Measurements from ENCODE around the gene UBE2G2.

Gene UBE2G2

DNA sequence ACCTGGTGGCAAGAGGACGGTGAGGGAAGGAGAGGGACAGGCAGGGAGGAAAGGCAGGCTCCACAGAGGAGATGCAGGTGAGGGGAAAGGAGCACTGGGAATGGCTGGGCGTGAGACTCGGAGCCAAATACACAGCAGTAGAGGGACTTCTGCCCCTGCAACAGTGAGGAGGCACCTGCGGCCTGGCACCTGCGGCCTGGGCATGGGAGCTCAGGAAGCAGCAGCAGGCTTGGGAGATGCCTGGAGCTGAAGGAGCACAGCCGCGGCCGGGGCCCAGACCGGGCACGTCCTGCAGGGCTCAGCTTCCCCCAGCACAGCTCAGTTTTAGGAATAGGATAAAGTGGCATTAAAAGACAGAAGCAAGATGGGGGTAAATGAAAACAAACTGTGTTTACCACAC, 69.4 kb downstream of the UBE2G2 start:
- no peaks in the 10 kb centered on the region for H3K36me3 Mint-ChIP-seq (ENCODE audit: low read depth)
- H3K9me3 Mint-ChIP-seq: no peaks in the 10 kb centered on the region
- H3K4me3 Mint-ChIP-seq: no peak overlapping the region
- H3K27me3 Mint-ChIP-seq: peaks cover 4% of the 10 kb centered on the region
- H3K4me1 Mint-ChIP-seq (ENCODE audit: low read depth): no peaks in the 10 kb centered on the region
- H3K27ac Mint-ChIP-seq: no peak overlapping the region

DNA sequence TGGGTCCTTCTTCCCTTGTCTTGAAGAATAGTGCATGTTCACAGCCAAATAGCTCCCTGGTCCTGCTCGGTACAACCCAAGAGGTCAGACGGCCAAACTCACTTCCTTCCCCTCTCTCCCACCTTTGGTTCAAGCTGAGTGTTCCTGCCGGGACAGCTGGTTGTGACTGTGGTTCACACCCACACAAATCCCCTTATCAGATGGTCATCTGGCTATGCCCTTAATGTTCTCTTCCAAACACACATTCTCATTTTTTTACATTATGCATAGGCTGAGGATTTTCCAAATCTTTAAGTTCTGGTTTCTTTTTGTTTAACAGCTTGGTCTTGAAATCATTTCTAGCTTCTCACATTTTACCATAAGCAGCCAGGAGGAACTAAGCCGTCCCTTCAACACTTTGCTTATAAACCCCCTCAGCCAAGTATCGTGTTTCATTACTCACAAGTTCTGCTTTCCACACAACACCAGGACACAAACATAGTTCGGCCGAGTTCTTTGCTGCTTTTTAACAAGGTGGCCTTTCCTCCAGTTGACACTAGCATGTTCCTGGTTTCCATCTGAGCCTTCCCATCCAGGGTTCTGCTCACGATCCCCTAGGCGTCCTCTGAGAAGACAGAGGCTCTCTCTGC, 70.6 kb downstream of the UBE2G2 start:
- H3K36me3 Mint-ChIP-seq (ENCODE audit: low read depth): no peaks in the 10 kb centered on the region
- H3K27me3 Mint-ChIP-seq: peaks cover 7% of the 10 kb centered on the region
- H3K9me3 Mint-ChIP-seq: no peaks in the 10 kb centered on the region
- H3K4me3 Mint-ChIP-seq: no peak overlapping the region
- H3K4me1 Mint-ChIP-seq (ENCODE audit: low read depth): no peaks in the 10 kb centered on the region
- H3K27ac Mint-ChIP-seq: no peak overlapping the region

DNA sequence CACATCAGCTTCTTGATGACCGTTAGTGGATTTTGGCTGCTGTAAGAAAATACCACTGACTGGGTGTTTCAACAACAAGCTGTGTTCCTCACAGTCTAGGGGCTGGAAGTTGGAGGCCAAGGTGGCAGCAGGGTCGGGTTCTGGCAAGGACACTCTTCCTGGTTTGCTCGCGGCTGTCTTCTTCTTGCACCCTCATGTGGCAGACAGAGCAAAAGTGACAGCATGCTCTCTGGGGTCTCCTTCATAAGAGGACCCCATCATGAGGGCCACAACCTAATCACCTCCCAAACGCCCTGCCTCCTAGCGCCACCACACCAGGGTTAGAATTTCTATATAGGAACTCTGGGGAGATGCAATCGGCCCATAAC, 71.6 kb downstream of the UBE2G2 start:
- Mint-ChIP-seq H3K4me1 (ENCODE audit: low read depth) (no peaks in the 10 kb centered on the region), H3K27me3 (peaks cover 14% of the 10 kb centered on the region), H3K36me3 (ENCODE audit: low read depth) (no peaks in the 10 kb centered on the region), H3K9me3 (no peaks in the 10 kb centered on the region), H3K27ac (no peak overlapping the region), H3K4me3 (no peak overlapping the region)

DNA sequence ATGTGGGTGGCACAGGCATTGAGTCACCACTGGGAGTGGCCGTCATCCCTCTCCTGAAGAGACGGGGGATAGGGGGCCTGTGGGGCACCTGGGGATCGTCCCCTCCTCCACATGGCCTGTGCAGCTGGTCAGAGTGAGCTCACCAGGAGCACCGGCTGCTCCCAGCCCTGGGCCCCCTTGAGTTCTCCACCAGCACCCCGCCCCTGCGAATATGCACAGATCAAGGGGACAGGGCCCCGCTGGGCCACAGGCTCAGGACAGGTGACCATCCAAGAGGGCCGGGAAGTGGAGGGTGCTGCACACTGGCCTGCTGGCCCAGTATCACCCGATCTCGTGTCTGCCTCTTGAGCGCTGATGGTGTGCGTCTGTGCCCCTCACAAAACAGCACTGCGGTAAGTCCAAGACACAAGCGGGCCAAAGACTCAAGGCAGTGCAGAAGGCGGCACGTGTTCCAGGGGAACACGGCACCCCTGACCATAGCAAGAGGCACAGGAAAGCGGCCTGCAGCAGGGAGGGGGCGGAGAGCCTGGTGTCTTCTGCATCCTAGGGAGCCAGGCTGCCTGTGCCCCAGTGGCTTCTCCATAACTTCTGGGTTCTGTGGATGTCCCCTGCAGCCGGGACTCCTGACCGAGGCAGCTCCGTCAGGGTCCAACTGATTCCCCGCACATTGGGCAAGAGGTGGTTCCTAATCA, 72.1 kb downstream of the UBE2G2 start:
- H3K4me3 Mint-ChIP-seq: no peak overlapping the region
- no peaks in the 10 kb centered on the region for H3K36me3 Mint-ChIP-seq (ENCODE audit: low read depth)
- no peak overlapping the region for H3K27ac Mint-ChIP-seq
- no peaks in the 10 kb centered on the region for H3K9me3 Mint-ChIP-seq
- H3K4me1 Mint-ChIP-seq (ENCODE audit: low read depth): no peaks in the 10 kb centered on the region
- peaks cover 16% of the 10 kb centered on the region for H3K27me3 Mint-ChIP-seq

DNA sequence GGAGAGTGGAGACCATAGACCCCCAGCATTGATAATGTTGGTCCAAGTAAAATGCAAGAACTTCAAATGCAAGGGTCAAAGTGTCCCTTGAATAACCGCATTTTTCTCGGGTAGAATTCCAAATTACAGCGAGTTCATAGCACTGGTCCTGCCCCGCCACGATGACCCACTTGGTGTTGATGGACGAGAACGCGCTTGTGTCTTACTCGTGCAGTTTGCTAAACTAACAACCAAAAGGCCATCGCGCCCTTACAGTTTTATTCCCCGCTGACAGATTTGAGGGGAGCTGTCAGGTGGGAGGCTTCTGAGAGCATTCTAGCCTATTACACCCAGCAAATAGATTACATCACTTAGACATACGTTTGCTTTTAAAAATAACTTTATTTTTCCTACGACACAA, 72.9 kb downstream of the UBE2G2 start:
- peaks cover 5% of the 10 kb centered on the region for H3K4me1 Mint-ChIP-seq (ENCODE audit: low read depth)
- H3K36me3 Mint-ChIP-seq (ENCODE audit: low read depth): no peaks in the 10 kb centered on the region
- H3K4me3 Mint-ChIP-seq: no peak overlapping the region
- peaks cover 21% of the 10 kb centered on the region for H3K27me3 Mint-ChIP-seq
- no peaks in the 10 kb centered on the region for H3K9me3 Mint-ChIP-seq
- no peak overlapping the region for H3K27ac Mint-ChIP-seq

DNA sequence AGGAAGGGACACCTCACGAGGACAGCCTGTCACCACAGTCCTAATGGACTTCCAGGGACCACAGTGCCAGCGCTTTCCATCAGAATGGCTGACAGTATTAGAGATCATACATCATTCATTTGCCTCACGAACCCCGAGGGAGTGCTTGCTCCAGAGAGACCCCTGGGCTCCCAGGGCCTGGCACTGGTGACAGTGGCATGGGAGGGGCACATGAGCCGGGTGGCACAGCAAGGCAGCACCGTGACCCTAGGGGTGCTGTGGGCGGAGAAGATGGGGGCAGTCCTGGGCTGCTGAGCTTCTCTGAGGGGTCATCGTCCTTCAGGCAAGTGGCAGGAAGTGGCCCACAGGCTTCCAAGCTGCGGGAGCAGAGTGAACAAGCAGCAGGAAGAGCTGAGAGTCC, 73.9 kb downstream of the UBE2G2 start:
- no peak overlapping the region for H3K4me3 Mint-ChIP-seq
- no peak overlapping the region for H3K27ac Mint-ChIP-seq
- no peaks in the 10 kb centered on the region for H3K9me3 Mint-ChIP-seq
- H3K36me3 Mint-ChIP-seq (ENCODE audit: low read depth): no peaks in the 10 kb centered on the region
- peaks cover 27% of the 10 kb centered on the region for H3K27me3 Mint-ChIP-seq
- peaks cover 12% of the 10 kb centered on the region for H3K4me1 Mint-ChIP-seq (ENCODE audit: low read depth)

DNA sequence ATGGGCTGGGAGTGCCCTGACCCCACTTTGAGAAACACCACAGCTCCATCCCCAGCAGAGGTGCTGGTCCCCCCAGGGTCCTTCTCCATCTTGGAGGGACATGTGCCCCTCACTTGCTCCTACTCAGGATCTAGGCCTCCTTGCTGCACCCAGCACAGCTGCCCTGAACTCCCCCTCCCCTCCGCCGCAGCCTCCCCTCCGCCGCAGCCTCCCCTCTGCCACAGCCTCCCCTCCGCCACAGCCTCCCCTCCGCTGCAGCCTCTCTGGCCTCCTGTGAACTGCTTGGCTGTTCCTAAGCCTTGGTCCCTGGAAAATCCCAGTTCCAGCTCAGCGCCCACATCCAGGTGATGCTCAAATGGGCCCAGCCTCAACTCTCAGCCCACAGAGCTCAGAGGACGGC, 74.3 kb downstream of the UBE2G2 start:
- peaks cover 15% of the 10 kb centered on the region for H3K4me1 Mint-ChIP-seq (ENCODE audit: low read depth)
- H3K9me3 Mint-ChIP-seq: no peaks in the 10 kb centered on the region
- peaks cover 31% of the 10 kb centered on the region for H3K27me3 Mint-ChIP-seq
- H3K4me3 Mint-ChIP-seq: no peak overlapping the region
- H3K36me3 Mint-ChIP-seq (ENCODE audit: low read depth): no peaks in the 10 kb centered on the region
- H3K27ac Mint-ChIP-seq: no peak overlapping the region

DNA sequence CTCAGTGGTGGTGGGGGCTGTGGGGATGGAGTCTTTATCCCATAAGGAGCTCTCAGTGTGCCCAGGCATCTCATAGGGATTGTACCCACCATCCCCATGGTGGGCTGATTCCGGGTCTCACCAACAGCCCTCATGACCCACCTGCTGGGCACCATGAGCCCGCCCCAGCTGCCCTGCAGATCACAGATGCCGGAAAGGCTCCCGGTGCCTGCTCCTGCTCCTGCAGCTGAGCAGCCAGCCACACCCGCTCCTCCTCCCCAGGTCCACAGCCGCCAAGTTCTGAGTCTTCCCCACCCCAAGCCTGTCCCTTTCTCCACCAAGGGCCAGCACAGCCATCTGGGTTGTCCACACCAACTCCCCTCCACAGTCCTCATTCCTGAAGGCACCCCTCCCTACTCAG, 74.8 kb downstream of the UBE2G2 start:
- H3K36me3 Mint-ChIP-seq (ENCODE audit: low read depth): no peaks in the 10 kb centered on the region
- peaks cover 31% of the 10 kb centered on the region for H3K27me3 Mint-ChIP-seq
- H3K27ac Mint-ChIP-seq: no peak overlapping the region
- peaks cover 15% of the 10 kb centered on the region for H3K4me1 Mint-ChIP-seq (ENCODE audit: low read depth)
- no peaks in the 10 kb centered on the region for H3K9me3 Mint-ChIP-seq
- H3K4me3 Mint-ChIP-seq: no peak overlapping the region

DNA sequence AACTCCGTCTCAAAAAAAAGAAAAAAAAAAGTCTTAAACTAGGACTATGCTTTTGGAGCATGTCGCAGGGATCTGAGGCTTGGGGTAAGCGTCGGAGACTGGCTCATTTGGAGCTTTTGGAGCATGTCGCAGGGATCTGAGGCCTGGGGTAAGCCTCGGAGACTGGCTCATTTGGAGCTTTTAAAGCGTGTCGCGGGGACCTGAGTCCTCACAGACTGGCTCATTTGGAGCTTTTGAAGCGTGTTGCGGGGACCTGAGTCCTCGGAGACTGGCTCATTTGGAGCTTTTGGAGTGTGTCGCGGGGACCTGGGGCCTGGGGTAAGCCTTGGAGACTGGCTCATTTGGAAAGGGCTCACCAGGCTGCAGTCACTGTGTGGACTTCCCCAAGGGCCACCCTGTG, 76.7 kb downstream of the UBE2G2 start:
- H3K27ac Mint-ChIP-seq: no peak overlapping the region
- H3K9me3 Mint-ChIP-seq: no peaks in the 10 kb centered on the region
- H3K4me1 Mint-ChIP-seq (ENCODE audit: low read depth): peaks cover 15% of the 10 kb centered on the region
- peaks cover 35% of the 10 kb centered on the region for H3K27me3 Mint-ChIP-seq
- H3K4me3 Mint-ChIP-seq: no peak overlapping the region
- H3K36me3 Mint-ChIP-seq (ENCODE audit: low read depth): no peaks in the 10 kb centered on the region

DNA sequence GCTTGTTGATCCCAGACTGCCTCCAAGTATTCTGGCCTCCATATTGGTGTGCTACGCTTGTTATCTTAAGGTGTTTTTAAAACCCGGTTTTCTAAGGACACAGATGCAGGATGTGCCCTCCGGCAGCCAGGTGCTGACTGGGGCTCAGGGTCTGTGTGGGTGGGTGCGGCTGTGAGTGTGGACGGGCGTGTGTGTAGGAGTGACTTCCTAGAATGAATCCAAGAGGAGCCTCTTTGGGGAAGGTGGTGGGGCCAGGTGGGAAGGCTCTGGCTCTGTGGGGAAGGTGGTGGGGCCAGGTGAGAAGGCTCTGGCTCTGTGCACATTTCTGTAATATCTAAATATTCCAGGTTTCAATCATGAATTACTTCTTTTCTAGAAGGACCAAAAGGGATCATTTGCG, 77.4 kb downstream of the UBE2G2 start:
- H3K4me3 Mint-ChIP-seq: peak overlapping the region; percentile 53
- no peak overlapping the region for H3K27ac Mint-ChIP-seq
- H3K4me1 Mint-ChIP-seq (ENCODE audit: low read depth): peaks cover 15% of the 10 kb centered on the region
- H3K27me3 Mint-ChIP-seq: peaks cover 38% of the 10 kb centered on the region
- no peaks in the 10 kb centered on the region for H3K9me3 Mint-ChIP-seq
- H3K36me3 Mint-ChIP-seq (ENCODE audit: low read depth): no peaks in the 10 kb centered on the region

DNA sequence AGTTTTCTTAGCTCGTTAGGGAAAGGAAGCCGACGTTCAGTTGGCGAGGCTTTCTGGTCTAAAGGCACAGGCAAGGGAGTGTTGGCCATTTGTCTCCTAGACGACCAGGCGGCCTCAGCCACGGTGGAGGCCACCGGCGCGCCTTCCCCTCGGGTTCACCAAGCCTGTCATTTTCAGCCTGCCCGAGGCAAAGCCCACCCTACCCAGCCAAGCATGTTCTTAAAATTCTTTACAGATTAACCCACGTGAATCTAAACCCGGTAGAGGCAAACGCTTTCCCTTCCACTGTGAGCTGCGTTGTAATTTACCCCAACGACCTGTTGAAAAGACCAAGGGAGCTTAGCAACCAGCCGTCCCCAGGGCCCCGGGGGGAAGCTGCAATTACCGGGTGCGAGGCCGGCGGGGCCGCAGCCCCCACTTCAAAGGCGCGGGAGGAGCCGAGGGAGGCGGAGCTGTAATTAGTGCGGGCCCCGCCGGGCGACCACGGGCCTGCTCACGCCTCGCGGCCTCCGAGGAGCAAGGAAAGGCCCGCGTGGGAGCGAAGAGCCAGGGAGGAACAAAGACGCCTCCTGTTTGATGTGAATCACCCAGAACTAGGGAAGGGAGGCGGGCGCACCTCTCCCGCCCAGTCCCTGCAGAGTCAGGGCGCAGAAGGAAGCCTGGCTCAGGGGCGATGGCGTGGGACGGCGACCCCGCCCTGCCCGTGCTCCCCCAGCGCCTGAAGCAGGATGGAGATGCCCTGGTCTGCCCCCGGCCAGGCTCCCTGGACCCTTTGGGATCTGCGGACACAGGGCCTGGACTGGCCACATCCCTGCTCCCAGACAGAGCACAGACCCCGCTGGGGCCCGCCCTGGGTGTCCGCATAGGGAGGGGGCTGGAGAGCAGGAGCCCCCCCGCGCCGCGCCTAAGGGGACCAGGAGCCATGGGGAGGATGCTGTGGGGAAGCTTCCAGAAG, 78.2 kb downstream of the UBE2G2 start:
- peak overlapping the region; percentile 29 for H3K27ac Mint-ChIP-seq
- peaks cover 38% of the 10 kb centered on the region for H3K27me3 Mint-ChIP-seq
- no peaks in the 10 kb centered on the region for H3K36me3 Mint-ChIP-seq (ENCODE audit: low read depth)
- H3K9me3 Mint-ChIP-seq: no peaks in the 10 kb centered on the region
- H3K4me1 Mint-ChIP-seq (ENCODE audit: low read depth): peaks cover 15% of the 10 kb centered on the region
- H3K4me3 Mint-ChIP-seq: peak overlapping the region; percentile 40

DNA sequence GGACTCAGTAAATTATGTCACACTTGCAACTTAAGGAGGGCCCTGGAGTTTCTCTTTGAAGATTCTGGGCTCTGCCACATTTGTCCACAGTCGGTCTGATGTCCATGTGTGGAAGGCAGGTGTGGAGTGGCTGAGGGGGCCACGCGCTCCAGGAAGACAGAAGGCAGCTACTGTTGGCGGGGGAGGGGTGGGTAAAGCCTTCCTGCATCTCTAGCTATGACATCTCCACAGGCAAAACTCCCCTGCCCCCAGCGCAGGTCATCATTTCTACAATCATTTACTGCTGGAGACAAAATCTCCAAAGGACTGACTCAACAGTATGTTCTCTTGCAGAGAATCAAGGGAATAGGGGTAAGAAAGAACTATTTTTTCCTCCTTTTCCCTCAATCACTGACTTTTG, 78.9 kb downstream of the UBE2G2 start:
- Mint-ChIP-seq H3K4me1 (ENCODE audit: low read depth) (peaks cover 15% of the 10 kb centered on the region), H3K36me3 (ENCODE audit: low read depth) (no peaks in the 10 kb centered on the region), H3K9me3 (no peaks in the 10 kb centered on the region), H3K4me3 (no peak overlapping the region), H3K27ac (no peak overlapping the region), H3K27me3 (peaks cover 35% of the 10 kb centered on the region)

DNA sequence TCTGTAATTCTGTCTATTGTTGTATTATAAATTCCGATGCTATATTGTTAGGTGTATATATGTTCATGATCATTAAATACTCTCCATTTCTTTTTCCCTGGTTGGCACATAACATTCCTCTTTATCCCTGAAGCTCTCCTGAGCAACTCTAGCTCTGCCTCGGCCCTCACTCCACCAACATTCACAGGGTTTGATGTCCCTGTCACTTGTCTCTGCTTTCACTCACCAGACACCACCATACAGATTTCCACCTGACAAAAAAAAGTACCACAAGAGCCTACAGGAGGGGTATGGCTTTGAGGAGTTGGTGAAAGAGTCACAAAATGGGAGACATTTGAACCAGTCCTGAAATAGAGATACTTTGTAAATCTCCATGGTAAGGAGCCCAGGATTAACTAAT, 81.5 kb downstream of the UBE2G2 start:
- peaks cover 6% of the 10 kb centered on the region for H3K9me3 Mint-ChIP-seq
- peaks cover 35% of the 10 kb centered on the region for H3K27me3 Mint-ChIP-seq
- no peak overlapping the region for H3K27ac Mint-ChIP-seq
- H3K4me1 Mint-ChIP-seq (ENCODE audit: low read depth): peaks cover 16% of the 10 kb centered on the region
- no peak overlapping the region for H3K4me3 Mint-ChIP-seq
- H3K36me3 Mint-ChIP-seq (ENCODE audit: low read depth): no peaks in the 10 kb centered on the region
